GM18508 (cell line): ENCODE results near the gene CDH22.

Experiments used
- ATAC-seq: cut with Tn5 transposase; IDR thresholded peaks from one replicate; pipeline ENCODE4 v1.9.1; 2021; ENCODE audit warnings: moderate number of reproducible peaks; ENCODE audit not compliant: insufficient read depth, unreplicated experiment

CDH22 gene

DNA sequence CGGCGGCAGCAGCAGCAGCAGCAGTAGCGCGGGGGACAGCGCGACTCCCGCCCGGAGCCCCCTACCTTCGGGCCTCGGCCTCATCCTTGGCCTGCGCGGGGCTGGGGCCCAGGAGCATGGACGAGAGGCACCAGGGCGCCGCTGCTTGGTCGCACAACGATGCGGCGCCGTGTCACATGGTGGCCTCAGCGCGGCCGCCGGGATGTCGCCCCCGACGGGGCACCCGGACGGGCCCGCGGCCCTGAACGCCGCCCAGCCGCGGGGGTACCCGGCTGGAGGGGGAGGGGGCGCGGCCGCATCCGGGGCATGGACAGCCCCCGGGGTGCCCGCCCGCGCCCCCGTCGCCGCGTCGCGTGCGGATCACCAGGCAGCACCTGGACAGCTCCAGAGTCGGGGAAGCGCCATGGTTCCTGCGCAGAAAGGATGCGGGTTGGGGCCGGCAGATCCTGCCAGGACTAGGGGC is 57.1 kb downstream of the CDH22 start:
- ATAC-seq = no peak

DNA sequence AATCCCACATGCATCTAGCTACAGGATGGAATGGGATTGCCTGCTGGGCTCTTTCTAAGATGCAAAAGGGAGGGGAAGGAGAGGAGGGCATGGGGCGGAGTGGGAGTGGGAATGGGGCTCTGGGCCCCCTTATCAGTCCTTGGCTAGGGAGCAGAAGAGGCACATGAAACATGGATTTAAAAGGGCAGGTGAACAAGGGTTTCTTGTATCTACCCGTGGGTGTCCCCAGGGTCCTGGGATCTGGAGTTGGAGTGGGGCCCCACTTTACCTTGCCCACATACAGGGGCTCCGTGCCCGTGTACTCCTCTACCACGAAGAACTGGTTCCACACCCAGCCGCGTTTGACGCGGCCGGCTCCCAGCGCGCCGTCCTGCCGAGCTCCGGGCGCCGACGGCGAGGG is 57.5 kb downstream of the CDH22 start:
- ATAC-seq = no peak

DNA sequence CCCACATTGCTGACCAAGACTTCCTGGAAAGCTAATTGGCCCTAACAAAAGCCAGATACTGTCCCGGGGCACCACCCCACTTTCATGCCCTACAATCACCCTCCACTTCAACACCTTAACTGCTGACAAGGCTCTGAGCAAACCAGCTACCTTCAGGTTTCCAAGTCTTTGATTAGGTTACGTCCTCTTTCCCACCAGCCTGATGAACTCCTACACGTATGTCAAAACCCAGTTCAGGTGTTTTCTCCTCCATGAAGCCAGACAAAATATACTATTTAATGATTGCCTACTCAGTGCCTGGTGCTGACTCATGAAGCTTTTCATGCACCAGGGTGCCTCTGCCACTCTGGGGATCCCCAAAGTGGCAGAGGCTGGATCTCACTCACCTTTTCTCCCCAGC is 58.6 kb downstream of the CDH22 start:
- ATAC-seq = no peak

DNA sequence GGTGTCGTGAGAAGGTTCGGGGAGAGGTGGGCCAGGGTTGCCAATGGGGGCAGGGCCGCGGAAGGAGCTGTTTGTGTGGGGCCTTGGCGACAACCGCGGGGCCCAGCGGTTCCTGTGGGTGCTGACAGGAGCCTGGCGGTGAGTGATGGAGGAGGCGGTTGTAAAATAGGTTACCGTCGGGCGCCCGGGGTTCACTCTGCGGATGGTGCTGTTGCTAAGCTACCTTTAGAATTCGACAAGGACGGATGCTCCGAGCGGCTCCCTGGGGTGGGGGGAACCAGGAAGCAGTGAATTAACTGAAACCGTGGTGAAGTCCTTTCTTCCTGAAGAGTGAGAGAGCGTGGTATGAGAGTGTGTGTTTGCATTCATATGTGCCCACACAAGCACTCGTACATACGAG is 61.7 kb downstream of the CDH22 start:
- no peak for ATAC-seq

DNA sequence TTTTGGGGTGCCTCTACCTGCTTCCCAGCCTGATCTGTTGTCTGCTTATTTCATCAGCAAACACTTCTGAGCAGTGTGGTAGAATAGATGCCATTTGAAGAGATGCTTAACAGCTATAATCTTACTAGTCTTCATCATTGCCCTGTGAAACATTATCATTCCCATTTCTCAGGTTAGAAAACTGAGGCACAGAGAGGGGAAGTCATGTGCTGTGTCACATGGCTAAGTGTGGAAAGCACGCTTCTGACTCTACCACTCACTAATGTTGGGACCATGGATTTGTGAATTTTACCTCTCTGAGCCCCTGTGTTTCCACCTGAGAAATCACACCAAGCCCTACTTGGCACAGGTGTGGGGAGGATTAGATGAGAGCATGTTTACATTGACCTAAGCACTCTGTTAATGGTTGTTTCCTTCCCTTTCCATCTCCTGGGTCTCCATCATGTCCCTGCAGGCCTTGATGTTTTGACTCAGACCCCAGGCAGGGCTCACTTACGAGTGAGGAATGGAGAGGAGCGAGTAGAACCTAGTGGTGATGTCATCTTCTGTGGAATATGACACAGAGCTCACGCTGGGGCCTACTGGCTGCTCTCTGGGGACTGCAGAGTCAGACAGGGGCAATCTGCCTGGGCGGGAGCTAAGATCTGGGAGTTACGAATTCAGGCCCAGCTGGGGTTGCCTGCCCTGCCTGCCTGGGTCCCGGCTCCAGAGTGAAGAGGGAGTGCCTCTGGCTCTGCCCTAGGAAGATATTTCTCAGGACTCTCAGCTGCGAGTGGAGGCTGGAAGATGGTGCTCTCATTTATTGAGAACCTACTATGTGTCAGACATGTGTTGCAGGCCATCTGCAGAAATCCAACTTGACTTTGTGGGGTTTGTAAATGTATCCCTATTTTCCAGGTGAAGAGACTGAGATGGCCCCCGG is 64.3 kb downstream of the CDH22 start:
- ATAC-seq = no peak

DNA sequence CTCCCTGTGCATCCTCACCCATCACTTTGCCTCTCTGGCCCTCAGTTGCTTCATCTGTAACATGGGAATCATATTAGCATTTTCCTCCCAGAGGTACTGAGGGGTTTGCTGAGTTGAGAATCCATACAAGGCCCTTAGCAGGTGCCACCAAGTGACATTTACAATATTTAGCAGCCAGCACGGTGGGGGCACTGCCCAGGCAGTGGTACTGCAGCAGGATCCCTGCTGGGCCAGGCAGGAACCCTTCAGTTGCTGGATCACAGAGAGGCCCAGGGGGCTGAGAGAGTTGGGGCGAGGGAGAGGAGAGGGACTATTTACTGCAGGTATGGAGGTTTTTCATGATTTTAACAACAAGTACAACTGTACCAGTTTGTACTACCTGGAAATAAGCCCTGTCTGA is 65.9 kb downstream of the CDH22 start:
- ATAC-seq = no peak

DNA sequence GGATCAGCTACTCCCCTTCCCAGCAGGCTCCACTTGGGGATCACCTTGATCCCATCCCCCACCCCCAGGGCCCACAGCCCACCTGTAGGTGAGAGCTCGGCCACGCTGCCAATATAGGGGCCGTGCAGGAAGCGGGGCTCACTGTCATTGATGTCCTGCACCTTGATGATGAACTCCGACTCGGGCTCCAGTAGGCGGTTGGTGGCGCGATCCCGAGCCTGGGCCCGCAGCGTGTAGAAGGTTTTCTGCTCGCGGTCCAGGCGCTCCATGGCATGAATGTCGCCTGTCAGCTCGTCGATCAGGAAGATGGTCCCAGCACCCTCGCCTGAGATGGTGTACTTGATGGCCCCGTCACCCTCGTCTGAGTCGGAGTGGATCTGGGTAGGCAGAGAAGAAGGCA is 67.4 kb downstream of the CDH22 start:
- ATAC-seq = no peak

DNA sequence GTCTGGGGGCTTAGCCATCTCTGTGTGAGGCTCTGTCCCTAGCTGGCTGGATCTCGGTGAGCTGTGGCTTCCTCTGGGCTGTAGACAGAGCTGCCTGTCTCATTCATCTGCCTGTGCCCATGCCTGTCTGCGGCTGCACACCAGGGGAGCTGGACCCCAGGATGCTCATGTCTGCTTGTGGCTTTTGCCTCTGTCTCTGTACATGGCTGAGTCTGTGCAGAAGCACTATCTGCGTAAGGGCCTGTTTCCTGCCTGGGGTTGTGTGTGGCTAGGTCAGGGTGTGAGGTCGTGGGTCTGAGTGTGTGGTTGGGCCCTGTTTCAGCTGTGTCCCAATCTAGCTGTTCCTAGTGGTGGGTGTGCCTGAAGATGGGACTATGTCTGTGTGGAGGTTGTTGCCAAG is 68.2 kb downstream of the CDH22 start:
- no peak for ATAC-seq

DNA sequence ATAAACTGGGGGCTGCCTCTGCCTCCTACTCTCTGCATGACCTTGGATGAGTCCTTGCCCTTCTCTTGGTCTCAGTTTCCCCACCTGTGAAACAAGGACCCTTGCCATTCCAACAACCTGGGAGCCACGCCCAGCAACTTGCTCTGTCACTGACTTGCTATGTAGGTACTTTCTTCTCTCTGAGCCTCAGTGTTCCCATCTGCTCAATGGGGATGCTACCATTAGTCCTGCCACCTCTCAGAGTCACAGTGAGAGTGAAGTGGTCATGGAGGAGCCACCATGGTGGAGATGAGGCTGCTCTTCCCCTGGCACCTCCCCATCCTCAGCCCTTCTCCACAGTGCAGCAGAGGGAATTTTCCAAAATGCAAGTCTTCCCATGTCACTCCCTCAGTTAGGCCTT is 70.6 kb downstream of the CDH22 start:
- ATAC-seq = no peak

DNA sequence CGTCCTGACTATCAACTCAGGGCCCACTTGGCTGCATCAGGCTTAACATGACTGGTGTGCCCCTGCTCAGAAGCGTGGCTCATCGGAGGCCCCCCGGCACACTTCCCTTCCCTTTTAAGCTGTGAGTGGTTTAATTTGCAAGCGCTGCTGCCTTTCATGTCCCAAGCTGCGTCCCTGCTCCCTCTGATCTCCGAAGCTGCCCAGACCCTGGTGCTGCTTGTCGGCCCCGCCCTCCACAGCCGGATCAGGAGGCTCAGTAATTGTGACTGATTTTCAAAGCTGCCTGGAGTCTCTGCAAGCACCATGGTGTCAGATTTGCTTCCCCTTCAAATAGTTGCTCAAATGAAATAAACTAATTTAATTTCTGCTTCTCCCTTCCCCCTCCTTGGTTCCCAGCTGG is 71.1 kb downstream of the CDH22 start:
- no peak for ATAC-seq

DNA sequence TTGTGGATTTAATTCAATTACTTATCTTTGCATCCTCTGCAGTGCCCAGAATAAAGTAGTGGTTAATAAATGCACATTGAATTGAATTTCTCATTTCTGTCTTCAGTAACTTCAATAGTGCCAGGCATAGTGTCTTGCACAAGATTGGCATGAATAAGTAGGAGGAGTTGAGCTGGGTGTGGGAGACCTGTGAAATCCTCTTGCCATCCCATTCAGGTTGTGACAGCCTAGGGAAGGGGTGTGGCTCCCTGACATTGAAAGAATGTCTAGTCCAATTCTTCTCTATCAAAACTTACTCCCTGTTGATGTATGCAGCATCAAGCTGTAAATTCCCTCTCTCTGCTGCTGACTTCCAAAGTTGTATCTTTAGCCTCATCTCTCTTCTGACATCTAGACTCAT is 73.2 kb downstream of the CDH22 start:
- ATAC-seq = no peak

DNA sequence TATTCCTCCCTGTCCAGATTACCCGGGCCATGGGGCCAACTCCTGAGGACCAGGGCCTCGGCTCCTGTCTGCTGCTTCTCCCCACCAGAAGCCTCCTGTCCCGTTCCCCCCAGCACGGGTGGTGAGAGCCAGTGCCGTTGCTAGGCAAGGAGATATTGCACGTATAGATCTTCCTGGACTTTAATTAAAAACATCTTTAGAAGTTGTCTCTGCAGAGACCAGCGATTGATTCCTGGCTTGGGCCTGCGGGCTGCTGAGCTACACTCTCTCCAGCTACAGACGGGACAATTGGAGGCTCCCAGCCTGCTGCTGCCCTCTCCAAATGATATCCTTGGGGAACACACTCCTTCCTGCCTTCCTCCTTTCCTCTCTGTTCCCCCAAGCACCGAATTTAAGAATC is 74.6 kb downstream of the CDH22 start:
- ATAC-seq = no peak

DNA sequence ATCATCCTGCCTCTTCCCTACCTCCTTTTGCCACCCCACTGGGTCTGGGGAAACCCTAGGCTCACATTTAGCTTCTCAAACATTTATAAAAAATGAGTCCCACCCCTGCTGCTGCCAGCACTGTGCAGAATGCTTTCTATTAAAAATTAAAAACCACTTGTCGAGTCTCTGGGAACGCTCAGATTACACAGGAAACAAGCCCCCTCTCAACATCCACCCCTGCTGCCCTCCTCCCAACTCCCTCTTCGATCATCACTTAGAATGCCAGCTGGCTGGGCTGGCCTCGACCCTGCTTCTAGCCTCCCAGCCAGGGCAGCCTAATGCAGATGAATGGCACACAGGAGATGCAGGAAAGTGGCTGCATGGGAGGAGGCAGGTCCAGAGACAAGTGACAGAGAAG is 75.8 kb downstream of the CDH22 start:
- no peak for ATAC-seq

DNA sequence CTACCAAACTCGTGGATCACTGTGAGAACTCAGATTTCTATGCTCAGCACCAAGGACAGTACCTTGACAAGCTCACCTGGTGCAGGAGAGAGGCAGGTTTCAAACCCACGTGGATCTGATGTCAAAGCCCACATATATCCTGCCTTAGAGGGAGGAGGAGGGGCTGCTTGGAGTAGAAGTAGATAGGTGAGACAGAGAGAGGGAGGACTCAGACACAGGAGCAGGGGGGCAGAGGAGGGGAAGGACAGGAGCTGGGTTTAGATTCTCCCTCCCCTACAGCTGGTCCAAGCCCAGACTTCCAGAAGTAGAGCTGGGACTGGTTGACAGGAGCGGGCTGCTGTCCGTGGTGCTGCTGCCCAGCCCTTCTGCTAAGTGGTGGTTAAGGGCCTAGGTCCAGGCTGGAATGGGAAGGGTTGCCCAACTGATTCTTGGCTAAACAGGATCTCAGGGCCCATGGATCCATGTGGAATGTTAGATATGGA is 77.5 kb downstream of the CDH22 start:
- no peak for ATAC-seq

DNA sequence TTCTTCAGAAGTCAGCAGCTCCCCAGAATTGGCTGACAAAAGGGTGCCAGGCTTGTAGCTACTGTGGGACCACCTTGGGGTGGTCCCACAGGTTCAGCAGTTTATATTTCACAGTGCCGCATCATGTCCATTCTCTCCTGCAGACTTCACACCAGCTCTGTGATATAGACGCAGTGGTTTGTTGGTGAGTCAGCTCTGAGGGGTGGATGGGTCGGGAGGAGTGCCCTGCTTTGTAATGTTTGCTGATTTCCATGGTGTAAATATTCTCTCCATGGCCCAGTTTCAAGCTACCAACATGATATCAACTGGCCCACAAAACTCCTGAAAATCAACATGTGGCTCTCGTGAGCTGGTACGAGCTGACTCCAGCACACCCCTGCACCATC is 78.2 kb downstream of the CDH22 start:
- no peak for ATAC-seq

DNA sequence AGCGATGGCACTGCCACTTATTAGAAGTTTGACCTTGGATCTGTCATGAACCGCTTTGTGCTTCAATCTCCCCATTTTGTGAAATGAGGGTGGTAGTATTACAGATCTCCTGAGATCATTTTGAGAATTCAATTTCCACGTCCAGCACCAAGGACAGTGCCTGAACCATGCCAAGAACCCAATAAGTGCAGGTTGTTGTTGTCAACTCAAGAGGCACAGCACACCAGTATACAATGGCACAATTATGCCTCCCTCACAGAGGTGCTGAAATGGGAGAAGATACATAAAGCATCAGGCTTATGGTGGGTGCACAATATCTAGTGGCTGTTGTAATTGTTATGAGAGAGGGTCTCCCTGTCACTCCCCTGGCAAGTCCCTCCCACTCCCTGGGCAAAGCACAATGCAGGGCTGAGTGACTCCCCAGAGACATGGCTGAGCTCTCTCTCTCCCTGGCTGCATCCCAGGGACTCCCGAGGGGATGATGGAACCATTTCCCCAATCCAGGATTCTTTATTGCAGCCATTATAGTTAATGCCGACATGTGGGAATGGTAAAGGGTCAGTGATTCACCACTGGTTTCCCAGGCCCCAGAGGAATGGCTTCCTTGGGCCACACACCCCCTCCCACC is 78.7 kb downstream of the CDH22 start:
- ATAC-seq = no peak

DNA sequence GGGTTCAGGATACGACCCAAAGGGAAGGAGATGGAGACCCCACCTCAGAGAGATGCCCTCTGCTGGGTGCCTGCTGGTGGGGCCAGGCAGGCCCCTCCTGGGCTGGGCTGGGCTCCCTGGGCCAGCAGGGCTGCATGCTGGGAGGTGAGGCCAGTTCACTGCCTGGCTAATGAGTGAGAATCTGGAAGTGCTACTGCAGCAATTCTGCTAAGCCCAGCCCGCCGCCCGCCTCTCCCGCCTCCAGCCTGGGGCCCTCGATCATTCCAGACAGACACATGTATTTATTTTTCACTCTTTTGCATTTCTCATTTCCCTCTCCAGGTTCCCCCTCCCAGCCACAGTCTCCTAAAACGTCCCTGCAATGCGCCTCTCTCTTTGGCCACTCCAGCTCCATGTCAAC is 79.6 kb downstream of the CDH22 start:
- no peak for ATAC-seq

DNA sequence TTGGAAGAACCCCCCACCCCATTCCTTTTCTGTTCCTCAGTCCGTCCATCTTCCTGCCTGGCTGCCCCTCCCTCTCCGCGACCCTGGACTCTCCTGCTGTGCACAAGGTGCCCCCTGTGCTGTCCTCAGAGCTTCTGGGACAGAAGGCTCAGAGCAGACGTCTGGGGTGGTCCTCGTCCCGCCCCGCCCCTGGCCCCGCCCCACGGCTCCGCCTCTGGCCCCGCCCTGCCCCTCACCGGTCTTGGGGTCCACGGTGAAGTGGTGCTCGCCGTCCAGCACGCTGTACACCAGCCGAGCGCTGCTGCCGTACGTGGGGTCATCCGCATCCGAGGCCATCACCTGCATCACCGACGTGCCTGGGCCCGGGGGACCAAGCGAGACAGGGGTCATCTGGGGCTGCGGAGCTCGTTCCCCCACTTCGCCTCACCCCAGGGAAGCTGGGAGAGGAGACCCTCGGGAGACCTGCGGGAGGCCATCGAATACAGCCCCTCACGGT is 81.0 kb downstream of the CDH22 start:
- ATAC-seq = no peak

DNA sequence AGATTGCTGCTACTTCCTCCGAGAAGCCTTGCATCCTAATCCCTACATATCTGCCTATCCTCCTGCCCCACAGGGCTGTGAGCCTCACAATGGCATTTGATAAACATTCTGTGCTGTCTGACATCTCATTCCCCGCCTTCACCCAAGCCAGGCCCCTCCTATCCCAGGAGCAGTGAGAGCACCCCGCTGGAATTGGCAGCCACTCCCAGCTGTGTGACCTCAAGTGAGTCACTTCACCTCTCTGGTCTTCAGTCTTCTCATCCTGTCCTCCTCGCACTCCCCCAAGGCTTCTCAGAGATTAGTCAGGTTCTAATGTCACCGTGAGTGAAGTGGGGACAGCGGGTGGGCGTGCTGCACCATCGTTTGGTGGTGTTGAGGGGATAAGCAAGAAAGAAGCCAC is 81.7 kb downstream of the CDH22 start:
- no peak for ATAC-seq

DNA sequence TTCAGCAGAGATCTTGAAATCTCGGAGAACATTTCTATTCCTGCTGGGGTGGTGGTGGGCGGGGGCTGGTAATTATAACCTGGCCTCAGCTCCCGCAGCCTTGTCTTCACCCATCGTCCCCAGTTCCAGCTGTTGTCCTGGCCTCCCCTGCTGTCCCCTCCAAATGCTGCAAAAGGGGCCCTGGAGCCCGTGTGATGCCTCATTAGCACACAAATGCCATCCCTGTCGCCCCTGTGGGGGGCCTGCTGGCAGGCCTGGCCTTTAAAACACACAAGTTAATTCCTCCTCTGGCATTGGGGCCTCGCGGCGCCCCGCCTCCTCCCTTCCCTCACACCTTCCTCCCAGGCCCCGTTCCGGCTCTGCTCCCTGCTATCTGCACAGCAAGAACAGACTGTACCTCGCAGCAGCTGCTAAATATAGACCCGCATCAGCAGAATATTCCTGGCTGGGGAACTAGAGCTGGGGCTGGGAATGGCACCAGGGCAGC is 85.7 kb downstream of the CDH22 start:
- ATAC-seq = no peak

DNA sequence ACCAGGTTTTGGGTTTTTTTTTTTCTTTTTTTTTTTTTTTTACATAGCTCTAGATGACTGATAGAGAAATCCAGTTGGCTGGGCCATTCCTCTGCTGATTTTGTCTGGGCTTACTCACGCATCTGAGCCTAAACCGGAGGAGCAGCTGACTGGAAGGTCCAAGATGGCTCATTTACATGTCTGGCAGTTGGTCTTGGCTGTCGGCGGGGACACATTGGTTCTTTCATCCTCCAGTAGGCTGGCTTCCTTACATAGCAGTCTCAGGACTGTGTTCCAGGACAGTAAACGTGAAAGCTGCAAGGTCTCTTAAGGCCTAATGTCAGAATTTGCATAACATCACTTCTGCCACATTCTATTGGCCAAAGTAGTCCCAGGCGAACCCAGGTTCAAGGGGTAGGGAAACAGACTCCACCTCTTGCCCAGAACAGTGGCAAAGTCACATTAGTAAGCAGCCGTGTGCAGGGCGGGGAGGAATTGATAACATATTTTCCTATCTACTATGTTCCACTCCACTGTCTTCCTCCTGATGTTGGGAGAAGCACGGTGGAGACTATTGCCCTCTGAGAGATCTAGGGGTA is 87.0 kb downstream of the CDH22 start:
- no peak for ATAC-seq
